ENCODE results near the gene VSIR. TPM values are rescaled to one million over a fixed set of nuclear protein-coding genes. Genes with fewer than 3 reads are reported as not detected.

VSIR gene
- polyA plus RNA-seq, 1 of the 3 experiments (the other 2 are of a cell fraction) = 11.3 TPM

DNA sequence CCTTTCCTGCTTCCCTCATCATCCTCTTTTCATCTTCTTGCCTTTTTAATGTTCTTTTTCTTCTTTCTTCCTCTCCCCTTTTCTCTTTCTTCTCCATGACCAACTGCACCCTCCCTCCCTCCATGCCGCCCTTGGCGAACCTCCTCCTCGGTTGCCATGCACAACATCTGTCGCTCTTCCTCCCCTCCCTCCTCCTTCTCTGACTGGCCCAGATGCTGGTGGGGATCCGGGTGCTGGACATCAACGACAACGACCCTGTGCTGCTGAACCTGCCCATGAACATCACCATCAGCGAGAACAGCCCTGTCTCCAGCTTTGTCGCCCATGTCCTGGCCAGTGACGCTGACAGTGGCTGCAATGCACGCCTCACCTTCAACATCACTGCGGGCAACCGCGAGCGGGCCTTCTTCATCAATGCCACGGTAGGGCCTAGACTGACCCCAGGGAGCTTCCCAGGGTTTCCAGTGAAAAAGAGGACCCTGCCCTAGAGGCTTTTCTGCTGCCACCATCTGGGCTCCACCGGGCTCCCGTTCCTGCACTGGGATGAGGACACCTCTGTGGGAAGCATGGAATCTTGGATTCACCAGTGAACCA lies 11.5 kb upstream of the VSIR start:
- Histone ChIP-seq H3K4me3 (ENCODE audit: low read depth in 2 of 2, low read length in 1 of 2) (no peak overlapping the region), H3K36me3 (replicated peaks in 1 of 2; ENCODE audit: control insufficient read depth in 1 of 2, insufficient read depth in 2 of 2, low read length in 1 of 2) (no peaks in the 10 kb centered on the region), H3K27me3 (ENCODE audit: insufficient read depth) (no peaks in the 10 kb centered on the region; the same call in 1 of the 2 replicates), H3K79me2 (ENCODE audit: insufficient read depth) (no peaks in the 10 kb centered on the region), H3K9ac (no peak overlapping the region), H3K4me1 (ENCODE audit: control insufficient read depth in 1 of 2, insufficient read depth in 2 of 2, low read depth in 1 of 2, low read length in 1 of 2) (no peaks in the 10 kb centered on the region), H4K20me1 (ENCODE audit: insufficient read depth) (no peaks in the 10 kb centered on the region), H3K9me2 (no peaks in the 10 kb centered on the region), H3K4me2 (no peak overlapping the region), H2AFZ (ENCODE audit: low read depth) (no peak overlapping the region), H3K9me3 (no peaks in the 10 kb centered on the region), H3F3A (replicated peaks; ENCODE audit: insufficient read depth) (no peaks in the 10 kb centered on the region), H3K27ac (ENCODE audit: low read depth in 2 of 2, low read length in 1 of 2) (no peak overlapping the region)
- TF ChIP-seq EP300 (IDR thresholded peaks at IDR 0.05; ENCODE audit: borderline replicate concordance in 1 of 2, low read depth in 1 of 2, low read length in 1 of 2) (no peak), PBX3 (IDR thresholded peaks at IDR 0.05) (no peak), NFIC (IDR thresholded peaks at IDR 0.05; ENCODE audit: borderline replicate concordance) (no peak), USF1 (IDR thresholded peaks at IDR 0.05; ENCODE audit: borderline replicate concordance, low read depth) (no peak), MXI1 (IDR thresholded peaks at IDR 0.05; ENCODE audit: low read depth, low read length) (no peak), CHD2 (IDR thresholded peaks at IDR 0.05; ENCODE audit: low read length, partially characterized antibody) (no peak), FOXM1 (IDR thresholded peaks at IDR 0.05; ENCODE audit: low read depth) (no peak), TEAD4 (IDR thresholded peaks at IDR 0.05; ENCODE audit: borderline replicate concordance, insufficient read depth) (no peak), TAF1 (IDR thresholded peaks at IDR 0.05; ENCODE audit: borderline replicate concordance, low read depth, low read length) (no peak), SIN3A (IDR thresholded peaks at IDR 0.05; ENCODE audit: borderline replicate concordance, low read depth, low read length) (no peak), ELF1 (IDR thresholded peaks at IDR 0.05) (no peak), USF2 (IDR thresholded peaks at IDR 0.05; ENCODE audit: borderline replicate concordance, low read depth, low read length) (no peak), FOSL2 (IDR thresholded peaks at IDR 0.05; ENCODE audit: borderline replicate concordance, low read depth) (no peak), ZBTB33 (IDR thresholded peaks at IDR 0.05; ENCODE audit: borderline replicate concordance, low read depth) (no peak), CTCF (IDR thresholded peaks at IDR 0.05) (no peak), YY1 (IDR thresholded peaks at IDR 0.05; ENCODE audit: low read depth) (no peak)
- TF ChIP-seq, protein P1, sequence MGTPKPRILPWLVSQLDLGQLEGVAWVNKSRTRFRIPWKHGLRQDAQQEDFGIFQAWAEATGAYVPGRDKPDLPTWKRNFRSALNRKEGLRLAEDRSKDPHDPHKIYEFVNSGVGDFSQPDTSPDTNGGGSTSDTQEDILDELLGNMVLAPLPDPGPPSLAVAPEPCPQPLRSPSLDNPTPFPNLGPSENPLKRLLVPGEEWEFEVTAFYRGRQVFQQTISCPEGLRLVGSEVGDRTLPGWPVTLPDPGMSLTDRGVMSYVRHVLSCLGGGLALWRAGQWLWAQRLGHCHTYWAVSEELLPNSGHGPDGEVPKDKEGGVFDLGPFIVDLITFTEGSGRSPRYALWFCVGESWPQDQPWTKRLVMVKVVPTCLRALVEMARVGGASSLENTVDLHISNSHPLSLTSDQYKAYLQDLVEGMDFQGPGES (IDR thresholded peaks at IDR 0.05; ENCODE audit: low read depth, low read length) = no peak
- 70% methylated on average over 18 of the region's 18 CpGs for WGBS (ENCODE audit: low lambda C conversion rate)
- POLR2A ChIA-PET = no interaction called here
- CTCF ChIA-PET = interaction anchor here (1.1 to 5.9 kb wide), 2 partner anchors 11 to 112 kb away, joined by 3 to 51 read pairs; partner anchors contain the start of gene VSIR
- no peak for DNase-seq
